GM19397 (cell line): Measurements from ENCODE around the gene MAN1C1.
"Not testable (repeated sequence)": the region's sequence is repeated elsewhere in the genome, so short reads cannot be mapped to it uniquely, and the experiment has no call there.

Source experiments
- ATAC-seq: cut with Tn5 transposase; IDR thresholded peaks from one replicate; pipeline ENCODE4 v1.9.1; 2021; ENCODE audit warnings: mild to moderate bottlenecking, moderate library complexity; ENCODE audit not compliant: unreplicated experiment

The MAN1C1 gene

DNA sequence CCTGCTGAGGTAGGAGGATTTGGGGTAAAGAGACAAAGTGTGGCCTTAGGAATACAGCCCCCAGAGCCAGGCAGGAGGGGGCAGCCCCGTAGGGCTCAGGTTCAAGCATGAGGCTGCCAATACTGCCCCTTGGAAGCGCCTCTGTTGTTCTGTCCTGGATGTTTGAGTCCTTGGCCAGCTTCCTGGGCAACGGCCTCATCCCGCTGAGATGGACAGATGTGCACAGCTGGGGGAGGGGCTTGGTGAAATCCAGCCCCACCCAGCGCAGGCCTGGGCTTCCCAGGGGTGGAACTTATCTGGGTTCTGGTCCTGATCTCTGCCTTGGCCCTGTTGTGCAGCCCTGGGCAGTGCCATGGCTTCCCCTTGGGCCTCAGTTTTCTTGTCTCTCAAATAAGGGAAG lies 34.8 kb upstream of the MAN1C1 start:
- no peak for ATAC-seq

DNA sequence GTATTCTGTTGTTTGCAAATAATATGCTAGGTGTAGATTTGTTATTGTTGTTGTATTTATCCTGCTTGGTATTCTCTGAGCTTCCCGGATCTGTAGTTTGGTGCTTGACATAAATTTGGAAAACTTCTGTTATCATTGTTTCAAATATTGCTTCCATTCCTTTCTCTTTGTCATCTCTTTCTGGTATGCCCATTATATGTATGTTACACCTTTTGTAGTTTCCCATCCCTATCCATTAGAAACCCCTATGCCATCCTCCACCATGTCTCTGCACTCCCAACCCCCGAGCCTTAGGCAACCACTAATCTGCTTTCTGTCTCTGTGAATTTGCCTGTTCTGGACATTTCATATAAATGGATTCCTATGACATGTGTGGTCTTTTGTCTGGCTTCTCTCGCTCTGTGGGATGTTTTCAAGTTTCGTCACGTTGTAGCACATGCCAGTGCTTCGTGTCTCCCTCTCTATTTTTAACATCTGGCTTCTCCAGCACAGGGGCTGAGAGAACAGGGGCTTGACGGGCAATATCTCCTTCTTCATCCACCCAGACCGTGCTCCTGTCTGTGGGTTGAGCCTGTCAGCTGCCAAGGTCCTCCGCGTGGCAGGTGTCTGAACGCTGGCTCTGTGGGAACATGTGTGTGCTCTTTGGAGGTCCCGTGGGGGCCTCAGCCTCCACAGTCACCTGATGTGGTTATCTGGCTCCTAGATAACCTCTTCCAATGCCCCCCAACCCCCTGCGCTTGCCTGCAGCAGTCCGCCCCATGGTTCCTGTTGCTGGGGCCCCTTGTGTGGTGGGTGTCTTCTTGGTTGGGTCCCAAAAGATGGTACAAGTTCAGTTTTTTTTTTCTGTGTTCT lies 32.8 kb upstream of the MAN1C1 start:
- ATAC-seq = no peak

DNA sequence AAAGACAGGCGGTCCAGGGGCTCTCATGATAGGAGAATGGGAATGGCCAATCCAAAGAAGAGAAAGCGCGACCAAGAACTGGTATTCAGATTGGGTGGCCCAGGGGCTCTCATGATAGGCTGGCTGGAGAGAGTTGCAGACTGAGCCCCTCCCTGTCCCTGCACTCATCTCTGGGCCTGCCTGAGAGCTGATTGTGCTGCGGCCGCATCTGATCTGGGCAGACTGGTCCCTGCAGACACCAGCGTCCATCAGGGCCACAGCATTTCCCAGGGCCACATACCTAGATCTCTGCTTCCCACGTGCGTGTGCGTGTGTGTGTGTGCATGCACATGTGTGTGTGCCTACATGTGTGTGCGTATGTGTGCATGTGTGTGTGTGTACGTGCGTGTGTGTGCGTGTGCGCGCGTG lies 30.4 kb upstream of the MAN1C1 start:
- ATAC-seq = no peak

DNA sequence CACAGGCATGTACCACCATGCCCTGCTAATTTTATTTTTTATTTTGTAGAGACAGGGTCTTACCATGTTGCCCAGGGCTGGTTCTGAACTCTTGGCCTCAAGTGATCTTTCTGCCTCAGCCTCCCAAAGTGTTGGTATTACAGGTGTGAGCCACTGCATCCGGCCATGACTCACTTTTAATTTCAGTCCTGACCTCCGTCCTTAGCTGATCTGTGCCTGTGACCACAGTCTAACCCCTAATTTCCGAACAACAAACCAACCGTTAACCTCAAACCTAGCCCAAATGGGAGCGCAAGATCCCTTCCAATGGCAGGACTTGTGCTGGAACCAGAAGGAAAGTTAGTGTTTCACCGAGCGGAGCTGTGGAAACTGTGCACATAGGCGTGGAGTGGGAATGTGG lies 29.3 kb upstream of the MAN1C1 start:
- no peak for ATAC-seq

DNA sequence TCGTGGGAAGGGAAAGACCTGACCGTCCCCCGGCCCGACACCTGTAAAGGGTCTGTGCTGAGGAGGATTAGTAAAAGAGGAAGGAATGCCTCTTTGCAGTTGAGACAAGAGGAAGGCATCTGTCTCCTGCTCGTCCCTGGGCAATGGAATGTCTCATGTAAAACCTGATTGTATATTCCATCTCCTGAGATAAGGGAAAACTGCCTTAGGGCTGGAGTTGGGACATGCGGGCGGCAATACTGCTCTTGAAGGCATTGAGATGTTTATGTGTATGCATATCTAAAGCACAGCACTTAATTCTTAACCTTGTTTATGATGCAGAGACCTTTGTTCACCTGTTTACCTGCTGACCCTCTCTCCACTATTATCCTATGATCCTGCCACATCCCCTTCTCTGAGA lies 28.4 kb upstream of the MAN1C1 start:
- ATAC-seq = not testable (repeated sequence)

DNA sequence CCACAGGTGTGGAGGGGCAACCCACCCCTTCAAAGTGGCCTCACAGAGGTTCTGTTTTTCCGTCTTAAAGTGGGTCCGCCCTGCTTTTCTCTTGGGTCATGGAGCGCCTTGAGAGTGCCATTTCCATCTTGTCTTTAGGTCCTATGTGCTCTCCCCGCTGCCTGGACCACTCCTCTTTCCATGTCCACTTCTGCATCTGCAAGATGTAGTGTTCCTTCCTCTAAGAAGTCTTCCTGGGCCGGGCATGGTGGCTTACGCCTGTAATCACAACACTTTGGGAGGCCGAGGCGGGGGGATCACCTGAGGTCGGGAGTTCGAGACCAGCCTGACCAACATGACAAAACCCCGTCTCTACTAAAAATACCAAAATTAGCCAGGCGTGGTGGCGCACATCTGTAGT lies 27.8 kb upstream of the MAN1C1 start:
- not testable (repeated sequence) for ATAC-seq

DNA sequence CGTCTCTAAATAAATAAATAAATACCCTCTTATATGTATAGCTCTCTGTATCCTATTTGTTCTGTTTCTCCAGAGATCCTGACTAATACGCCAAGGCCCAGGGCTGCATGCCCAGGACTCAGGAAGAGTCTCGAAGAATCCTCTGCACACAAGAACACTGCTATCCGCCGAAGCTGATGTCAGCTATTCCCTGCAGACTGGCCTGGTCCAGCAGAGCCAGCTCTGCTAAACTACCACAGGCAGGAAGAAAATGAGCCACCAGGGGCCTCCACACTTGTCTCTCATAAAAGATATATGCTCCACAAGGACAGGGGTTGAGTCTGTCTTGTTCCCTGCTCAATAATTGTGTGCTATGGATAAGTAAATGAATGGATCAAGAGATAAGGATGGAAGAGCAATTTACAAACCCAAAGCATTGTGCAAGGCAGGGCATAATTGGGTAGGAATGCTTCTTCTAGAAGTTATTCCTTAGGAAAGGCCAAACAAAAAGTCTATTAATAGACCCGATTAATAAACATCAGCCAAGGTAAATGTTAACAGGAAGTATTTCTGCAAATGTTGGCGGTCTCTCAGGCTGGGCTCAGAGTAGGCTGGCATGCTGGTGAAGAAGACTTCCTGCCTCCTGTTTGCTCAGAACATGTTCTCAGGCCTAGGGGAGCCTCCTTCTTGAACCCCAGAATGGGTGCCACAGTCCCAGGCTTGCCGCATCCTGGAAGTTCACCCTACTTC lies 26.3 kb upstream of the MAN1C1 start:
- no peak for ATAC-seq

DNA sequence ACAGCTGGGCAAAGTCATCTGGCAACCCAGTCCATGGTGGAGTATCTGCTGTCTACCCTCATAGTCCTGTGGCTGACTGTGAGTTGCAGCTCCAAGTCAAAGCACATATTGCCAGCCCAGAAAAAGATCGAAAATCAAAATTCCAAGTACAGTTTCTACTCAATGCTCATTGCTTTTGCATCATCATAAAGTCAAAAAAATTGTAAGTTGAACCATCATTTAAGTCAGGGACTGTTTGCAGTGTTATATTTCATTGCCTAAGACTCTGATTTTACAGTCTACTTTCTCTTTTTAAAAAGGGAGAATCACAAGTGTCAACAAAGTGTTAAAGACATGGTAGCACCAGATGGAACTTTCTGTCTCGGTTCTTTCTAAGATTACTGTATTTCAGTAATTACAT lies 22.7 kb upstream of the MAN1C1 start:
- no peak for ATAC-seq

DNA sequence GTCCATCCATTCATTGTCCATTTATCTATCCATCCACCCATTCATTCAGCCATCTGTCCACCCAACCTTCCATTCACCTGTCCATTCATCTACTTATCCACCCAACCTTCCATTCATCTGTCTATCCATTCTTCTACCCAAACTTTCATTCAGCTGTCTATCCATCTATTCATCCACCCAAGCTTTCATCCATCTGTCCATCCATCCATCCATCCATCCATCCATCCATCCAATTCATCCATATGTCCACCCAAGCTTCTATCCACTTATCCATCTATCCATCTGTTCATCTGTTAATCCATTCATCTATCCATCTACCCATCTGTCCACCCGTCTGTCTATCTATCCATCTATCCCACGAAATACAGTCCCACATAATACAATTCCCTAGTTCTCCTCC lies 21.6 kb upstream of the MAN1C1 start:
- ATAC-seq = no peak

DNA sequence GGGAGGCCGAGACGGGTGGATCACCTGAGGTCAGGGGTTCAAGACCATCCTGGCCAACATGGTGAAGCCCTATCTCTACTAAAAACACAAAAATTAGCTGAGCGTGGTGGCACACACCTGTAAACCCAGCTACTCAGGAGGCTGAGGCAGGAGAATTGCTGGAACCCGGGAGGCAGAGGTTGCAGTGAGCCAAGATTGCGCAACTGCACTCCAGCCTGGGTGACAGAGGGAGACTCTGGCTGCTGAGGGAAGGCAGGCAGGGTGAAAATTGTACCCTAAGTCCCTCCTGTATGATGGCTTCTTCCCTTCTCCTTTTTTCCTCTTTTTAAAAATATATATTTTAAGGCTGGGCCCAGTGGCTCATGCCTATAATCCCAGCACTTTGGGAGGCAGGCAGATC lies 19.9 kb upstream of the MAN1C1 start:
- not testable (repeated sequence) for ATAC-seq

DNA sequence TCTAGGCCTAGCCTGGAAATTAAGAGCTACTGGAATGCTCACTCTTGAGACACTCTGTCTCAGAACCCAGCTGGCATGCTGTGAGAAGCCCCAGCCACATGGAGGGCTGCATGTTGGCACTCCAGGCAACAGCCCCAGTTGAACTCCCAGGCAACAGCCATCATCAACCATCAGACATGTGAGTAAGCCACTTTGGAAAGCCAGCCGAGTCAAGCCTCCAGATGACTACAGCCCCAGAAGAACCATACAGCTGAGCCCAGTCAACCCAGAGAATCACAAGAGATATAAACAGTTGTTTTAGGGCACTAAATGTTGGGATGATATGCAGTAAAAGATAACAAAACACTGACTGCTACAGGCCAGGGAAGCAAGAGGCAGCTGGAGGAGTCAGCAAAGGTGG lies 17.7 kb upstream of the MAN1C1 start:
- no peak for ATAC-seq

DNA sequence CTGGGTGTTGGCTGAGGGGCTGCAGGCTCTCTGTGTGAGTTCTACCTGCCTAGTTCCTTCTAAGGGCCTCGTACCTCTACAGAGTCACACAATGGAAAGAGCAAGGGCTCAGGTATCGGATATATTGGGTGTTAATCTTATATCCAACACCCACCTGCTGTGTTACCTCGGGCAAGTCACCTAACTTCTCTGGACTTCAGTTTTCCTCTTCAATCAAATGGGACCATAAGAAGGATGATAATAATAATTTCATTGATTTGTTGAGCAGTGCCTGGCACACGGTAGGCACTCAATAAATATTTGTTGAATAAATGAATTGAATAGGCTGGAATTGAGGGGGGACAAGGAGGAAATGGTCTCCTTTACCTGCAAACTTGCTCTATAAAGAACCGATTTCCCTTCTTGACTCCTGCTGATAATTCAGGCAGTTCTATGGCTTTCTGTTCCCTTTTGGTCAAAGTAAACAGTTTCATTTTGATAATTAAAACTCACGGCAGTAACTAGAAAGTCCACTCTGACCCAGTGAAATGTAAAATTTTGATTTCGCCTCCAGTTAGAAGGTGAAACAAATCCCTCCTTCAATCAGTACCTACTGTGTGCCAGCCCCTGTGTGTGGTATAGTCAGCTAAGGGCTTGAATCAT lies 16.5 kb upstream of the MAN1C1 start:
- no peak for ATAC-seq

DNA sequence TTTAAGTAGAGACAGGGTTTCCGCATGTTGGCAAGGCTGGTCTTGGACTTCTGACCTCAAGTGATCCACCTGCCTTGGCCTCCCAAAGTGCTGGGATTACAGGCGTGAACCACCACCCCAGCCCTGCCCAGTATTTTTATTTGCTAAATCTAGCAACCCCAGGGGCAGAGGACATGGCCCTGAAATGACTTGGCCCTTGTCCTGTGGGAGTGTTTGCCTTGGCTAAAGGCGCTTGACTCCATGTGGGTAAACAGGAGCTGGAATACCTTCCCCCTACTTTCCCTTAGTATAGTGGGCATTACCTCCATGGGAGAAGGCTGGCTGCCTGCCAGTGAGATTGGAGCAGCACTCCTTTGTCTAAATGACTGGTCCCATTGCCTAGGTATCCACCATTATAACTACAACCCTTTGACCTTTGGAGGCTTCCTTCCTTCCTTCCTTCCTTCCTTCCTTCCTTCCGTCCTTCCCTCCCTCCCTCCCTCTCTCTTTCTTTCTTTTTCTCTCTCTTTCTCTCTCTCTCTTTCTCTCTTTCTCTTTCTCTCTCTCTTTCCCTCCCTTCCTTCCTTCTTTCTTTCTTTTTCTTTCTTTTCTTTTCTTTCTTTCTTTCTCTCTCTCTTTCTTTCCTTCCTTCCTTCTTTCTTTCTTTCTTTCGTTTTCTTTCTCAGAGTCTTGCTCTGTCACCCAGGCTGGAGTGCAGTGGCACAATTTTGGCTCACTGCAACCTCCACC lies 15.5 kb upstream of the MAN1C1 start:
- not testable (repeated sequence) for ATAC-seq

DNA sequence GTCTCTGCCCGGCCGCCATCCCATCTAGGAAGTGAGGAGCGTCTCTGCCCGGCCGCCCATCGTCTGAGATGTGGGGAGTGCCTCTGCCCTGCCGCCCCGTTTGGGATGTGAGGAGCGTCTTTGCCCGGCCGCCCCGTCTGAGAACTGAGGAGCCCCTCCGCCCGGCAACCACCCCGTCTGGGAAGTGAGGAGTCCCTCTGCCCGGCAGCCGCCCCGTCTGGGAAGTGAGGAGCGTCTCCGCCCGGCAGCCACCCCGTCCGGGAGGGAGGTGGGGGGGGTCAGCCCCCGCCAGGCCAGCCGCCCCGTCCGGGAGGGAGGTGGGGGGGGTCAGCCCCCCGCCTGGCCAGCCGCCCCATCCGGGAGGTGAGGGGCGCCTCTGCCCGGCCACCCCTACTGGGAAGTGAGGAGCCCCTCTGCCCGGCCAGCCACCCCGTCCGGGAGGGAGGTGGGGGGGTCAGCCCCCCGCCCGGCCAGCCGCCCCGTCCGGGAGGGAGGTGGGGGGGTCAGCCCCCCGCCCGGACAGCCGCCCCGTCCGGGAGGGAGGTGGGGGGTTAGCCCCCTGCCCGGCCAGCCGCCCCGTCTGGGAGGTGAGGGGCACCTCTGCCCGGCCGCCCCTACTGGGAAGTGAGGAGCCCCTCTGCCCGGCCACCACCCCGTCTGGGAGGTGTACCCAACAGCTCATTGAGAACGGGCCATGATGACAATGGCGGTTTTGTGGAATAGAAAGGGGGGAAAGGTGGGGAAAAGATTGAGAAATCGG lies 12.6 kb upstream of the MAN1C1 start:
- ATAC-seq = not testable (repeated sequence)

DNA sequence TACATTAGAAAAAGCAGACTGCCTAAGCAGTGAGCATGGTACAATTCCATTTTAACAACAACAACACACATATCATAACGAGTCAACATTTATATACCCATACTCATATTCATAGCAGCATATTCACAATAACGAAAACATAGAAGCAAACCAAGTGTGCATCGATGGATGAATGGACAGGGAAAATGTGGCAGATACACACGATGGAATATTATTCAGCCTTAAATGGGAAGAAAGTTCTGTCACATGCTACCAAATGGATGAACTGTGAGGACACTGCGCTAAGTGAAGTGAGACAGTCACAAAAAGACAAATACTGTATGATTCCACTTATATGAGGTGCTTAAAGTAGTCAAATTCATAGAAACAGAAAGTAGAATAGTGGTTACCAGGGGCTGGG lies 9.5 kb upstream of the MAN1C1 start:
- no peak for ATAC-seq

DNA sequence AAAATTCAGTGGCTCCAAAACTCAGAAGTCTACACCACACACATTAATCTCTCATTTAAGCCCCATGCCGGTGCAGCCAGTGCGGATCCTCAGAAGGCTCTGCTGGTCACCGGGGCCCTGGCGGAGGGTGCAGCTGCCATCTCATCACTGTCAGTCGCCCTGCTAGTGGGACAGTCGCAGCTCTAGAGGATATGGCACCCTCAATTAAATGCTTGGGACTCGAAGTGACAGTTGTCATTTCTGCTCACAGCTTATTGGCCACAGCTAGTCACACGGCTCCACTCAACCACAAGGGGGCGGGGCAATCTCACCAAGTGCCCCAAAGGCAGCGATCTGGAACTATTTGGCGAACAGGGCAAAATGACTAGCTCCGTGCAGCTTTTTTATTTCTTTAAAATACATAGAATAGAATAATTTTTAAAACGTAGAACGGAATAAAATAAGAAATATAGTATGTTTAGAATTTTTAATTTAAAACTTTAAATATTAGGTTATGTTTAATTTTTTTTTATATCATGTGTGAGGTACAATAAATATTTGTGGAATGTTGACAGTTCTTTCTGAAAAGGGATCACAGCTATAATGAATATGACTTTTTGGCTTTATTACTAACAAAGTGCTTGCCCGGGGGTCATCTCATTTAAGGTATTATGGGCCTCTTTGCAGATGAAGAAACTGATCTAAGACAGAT lies 8.0 kb upstream of the MAN1C1 start:
- no peak for ATAC-seq

DNA sequence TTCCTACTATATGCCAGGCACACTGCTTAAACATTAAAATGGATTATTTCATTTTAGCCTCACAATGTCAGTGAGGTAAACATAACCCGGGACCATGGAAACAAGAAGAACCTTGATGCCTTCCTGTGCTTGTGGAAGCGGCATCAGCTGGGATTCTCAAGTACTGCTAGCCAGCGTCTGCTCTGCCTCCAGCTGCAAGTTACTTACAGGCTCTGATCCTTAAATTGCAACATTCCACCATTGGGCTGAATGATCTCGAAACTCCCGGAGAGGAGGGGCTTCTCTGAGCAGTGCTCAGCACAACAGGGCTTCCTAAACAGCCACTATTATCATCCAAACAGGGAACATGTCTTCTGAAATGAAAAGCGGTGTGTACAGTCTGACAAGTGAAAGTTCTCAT lies 6.7 kb upstream of the MAN1C1 start:
- no peak for ATAC-seq

DNA sequence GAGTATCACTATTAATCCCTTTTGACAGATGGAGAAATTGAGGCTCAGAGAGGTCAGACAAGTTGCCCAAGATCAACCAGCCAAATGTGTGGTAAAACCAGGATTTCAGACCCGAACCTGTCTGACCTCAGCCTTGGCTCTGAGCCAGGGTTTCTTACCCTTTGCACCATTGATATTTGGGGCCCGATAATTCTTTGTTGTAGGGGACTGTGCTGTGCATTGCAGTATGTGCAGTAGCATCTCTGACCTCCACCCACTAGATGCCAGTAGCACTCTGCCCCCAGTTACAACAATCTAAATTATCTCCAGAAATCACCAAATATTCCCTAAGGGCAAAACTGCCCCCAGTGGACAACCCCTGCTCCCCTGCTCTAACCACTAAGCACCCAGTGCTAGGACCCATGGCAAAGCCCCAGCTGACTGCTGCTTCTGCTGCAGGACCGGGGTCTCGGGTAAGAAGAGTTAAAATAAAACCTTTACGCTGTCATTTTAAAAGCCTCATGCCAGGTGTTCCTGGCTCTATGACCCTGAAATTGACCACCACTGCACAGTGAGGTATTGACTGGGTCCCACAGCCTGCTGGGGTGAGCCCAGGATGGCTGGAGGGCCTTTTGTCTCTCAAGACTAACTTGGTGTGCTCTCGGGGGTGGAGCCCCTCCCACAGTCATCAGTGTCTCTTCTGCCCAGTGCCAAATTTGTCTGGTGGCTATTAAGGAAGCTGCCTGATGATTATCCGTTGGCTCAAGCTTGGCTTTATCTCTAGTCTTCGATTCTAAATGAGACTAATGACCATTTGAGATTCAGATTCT lies 5.6 kb upstream of the MAN1C1 start:
- no peak for ATAC-seq

DNA sequence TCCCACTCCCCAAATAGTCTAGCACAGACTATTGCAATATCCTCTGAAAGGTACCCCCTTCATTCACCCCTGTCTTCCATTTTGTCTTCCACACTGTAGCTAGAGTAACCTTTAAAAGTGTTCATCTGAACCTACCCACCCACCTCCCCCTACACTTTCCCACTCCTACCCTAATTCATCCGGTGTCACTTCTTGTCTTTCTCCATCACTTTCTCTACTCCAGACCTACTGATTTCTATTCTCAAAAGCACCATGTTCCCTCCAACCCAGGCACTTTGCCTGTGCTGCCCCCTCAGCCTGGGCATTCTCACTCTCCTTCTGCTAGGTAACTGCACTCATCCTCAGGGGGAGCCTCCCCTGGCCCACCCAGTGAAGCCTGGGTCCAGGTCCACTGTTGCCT lies 4.7 kb upstream of the MAN1C1 start:
- no peak for ATAC-seq
